Smooth muscle cell (in vitro differentiated cells): ENCODE measurements around the gene DNAI2. TPM values are rescaled to one million over a fixed set of nuclear protein-coding genes. Genes with fewer than 3 reads are reported as not detected.
A peak's percentile ranks its signal among the peaks of the same experiment; 100 is the strongest.

Source experiments
- DNase-seq: peaks from one replicate; lab custom pipeline; 2025; ENCODE audit not compliant: unreplicated experiment; lab: John Stamatoyannopoulos, UW
- H2AFZ ChIP-seq: fragments of 200-600 bp; sonication (generic); 2 replicates; pipeline ENCODE4 v1.6.0; 2016; ENCODE audit warnings: antibody characterized with exemption, low read depth, mild to moderate bottlenecking
- H3F3A ChIP-seq: fragments of 200-600 bp; sonication (generic); 2 replicates; pipeline ENCODE4 v1.6.0; 2017; ENCODE audit warnings: antibody characterized with exemption, low read depth
- H3K27ac ChIP-seq: fragments of 200-600 bp; sonication (generic); 2 replicates; pipeline ENCODE4 v1.5.1; 2016; ENCODE audit warnings: low read depth, mild to moderate bottlenecking
- H3K27me3 ChIP-seq: fragments of 200-600 bp; sonication (generic); 2 replicates; pipeline ENCODE4 v1.6.1; 2016; ENCODE audit warnings: low read depth, mild to moderate bottlenecking
- H3K36me3 ChIP-seq: fragments of 200-600 bp; sonication (generic); 2 replicates; pipeline ENCODE4 v1.5.1; 2016; ENCODE audit warnings: low read depth
- H3K4me1 ChIP-seq: fragments of 200-600 bp; sonication (generic); 2 replicates; pipeline ENCODE4 v1.5.1; 2016; ENCODE audit warnings: low read depth
- H3K4me2 ChIP-seq: fragments of 200-600 bp; sonication (generic); 2 replicates; pipeline ENCODE4 v1.6.0; 2016; ENCODE audit warnings: mild to moderate bottlenecking
- H3K4me3 ChIP-seq: fragments of 200-600 bp; sonication (generic); 2 replicates; pipeline ENCODE4 v1.5.1; 2016; ENCODE audit warnings: mild to moderate bottlenecking
- H3K79me2 ChIP-seq: fragments of 200-600 bp; sonication (generic); 2 replicates; pipeline ENCODE4 v1.6.0; 2016; ENCODE audit warnings: low read depth, mild to moderate bottlenecking
- H3K9ac ChIP-seq: fragments of 200-600 bp; sonication (generic); 2 replicates; pipeline ENCODE4 v1.6.0; 2016; ENCODE audit warnings: low read depth
- H3K9me3 ChIP-seq: fragments of 200-600 bp; sonication (generic); replicated peaks from 2 replicates; pipeline ENCODE4 v1.5.1; 2016; ENCODE audit warnings: low read depth
- H4K20me1 ChIP-seq: fragments of 200-600 bp; sonication (generic); 2 replicates; pipeline ENCODE4 v1.6.0; 2016; ENCODE audit warnings: low read depth
- CTCF ChIP-seq: fragments of 200-600 bp; sonication (generic); IDR thresholded peaks from 2 replicates; pipeline ENCODE4 v1.5.1; 2017; ENCODE audit warnings: borderline replicate concordance, mild to moderate bottlenecking, antibody characterized with exemption; ENCODE audit not compliant: insufficient read depth, poor library complexity, severe bottlenecking
- WGBS: methylation state at CpG from one replicate; pipeline ENCODE4 v1.1.7; 2016; ENCODE audit warnings: low lambda C conversion rate; 5-methylcytosine and 5-hydroxymethylcytosine counted together
- polyA plus RNA-seq: library from polyadenylated mRNA; unstranded; fragments of >200 nt; fragmentation: Nextera tagmentation; extraction: Ambion mirVana; gene quantifications from 2 replicates; pipeline ENCODE4 v1.2.1, GENCODE V29; 2016
- total RNA-seq: library from RNA; depleted of rRNA; stranded (reverse); fragments of >200 nt; gene quantifications from 2 replicates; pipeline ENCODE4 v1.2.3, GENCODE V29; 2014

Gene DNAI2
- total and polyA plus RNA-seq, 2 experiments from 2014 or later: not detected

GRCh38 chr17:74231928-74232907 is 41.8 kb upstream of the DNAI2 start:
- 81% methylated on average over 17 of the region's 17 CpGs for WGBS
- no peak for DNase-seq
- Histone ChIP-seq H3K9me3 (no peaks in the 10 kb centered on the region), H4K20me1 (no peaks in the 10 kb centered on the region), H3K27me3 (no peaks in the 10 kb centered on the region), H3K9ac (no peak overlapping the region), H3K79me2 (no peaks in the 10 kb centered on the region), H3F3A (peaks cover 4% of the 10 kb centered on the region), H3K27ac (no peak overlapping the region), H3K4me1 (no peaks in the 10 kb centered on the region), H3K4me2 (no peak overlapping the region), H2AFZ (no peak overlapping the region), H3K36me3 (no peaks in the 10 kb centered on the region), H3K4me3 (no peak overlapping the region)
- no peak for TF ChIP-seq CTCF

GRCh38 chr17:74233937-74234336 is 40.1 kb upstream of the DNAI2 start:
- H3K9ac ChIP-seq: no peak overlapping the region
- H3K27me3 ChIP-seq: no peaks in the 10 kb centered on the region
- H3K27ac ChIP-seq: no peak overlapping the region
- peaks cover 4% of the 10 kb centered on the region for H3F3A ChIP-seq
- no peak for DNase-seq
- no peak for TF ChIP-seq CTCF
- H3K36me3 ChIP-seq: no peaks in the 10 kb centered on the region
- H3K4me1 ChIP-seq: no peaks in the 10 kb centered on the region
- H3K4me3 ChIP-seq: no peak overlapping the region
- 94% methylated on average over 8 of the region's 8 CpGs for WGBS
- H3K79me2 ChIP-seq: no peaks in the 10 kb centered on the region
- no peaks in the 10 kb centered on the region for H3K9me3 ChIP-seq
- H4K20me1 ChIP-seq: no peaks in the 10 kb centered on the region
- no peak overlapping the region for H3K4me2 ChIP-seq
- no peak overlapping the region for H2AFZ ChIP-seq

- Histone ChIP-seq H3F3A (peaks cover 4% of the 10 kb centered on the region), H3K27me3 (no peaks in the 10 kb centered on the region), H3K4me3 (no peak overlapping the region), H3K4me1 (no peaks in the 10 kb centered on the region), H3K4me2 (peak overlapping the region; percentile 74), H3K36me3 (no peaks in the 10 kb centered on the region), H4K20me1 (no peaks in the 10 kb centered on the region), H3K9ac (no peak overlapping the region), H2AFZ (peak overlapping the region; percentile 84), H3K27ac (no peak overlapping the region), H3K9me3 (no peaks in the 10 kb centered on the region), H3K79me2 (no peaks in the 10 kb centered on the region)
- TF ChIP-seq CTCF: no peak
- DNase-seq: no peak
- 95% methylated on average over 1 of the region's 1 CpG for WGBS
Observed at GRCh38 chr17:74234486-74234885, 39.5 kb upstream of the DNAI2 start.
